Cardiac fibroblast (primary cell): Measurements from ENCODE around the gene SLC25A30.
"Not testable (repeated sequence)": the region's sequence is repeated elsewhere in the genome, so short reads cannot be mapped to it uniquely, and the experiment has no call there.

Experiments used
- DNase-seq, 2 donors: peaks; one replicate each; pipeline versions ENCODE4 v3.0.0 to v3.0.0-alpha.2; 2010; ENCODE audit warnings: low read depth in 2 of 2
- H3K4me3 ChIP-seq, 2 donors: replicated peaks in 1 of 2; 1 replicate in 1 of 2; 2 replicates in 1 of 2; pipeline ENCODE4 v1.5.1; 2011; ENCODE audit warnings: low read depth in 2 of 2, low read length in 2 of 2, mild to moderate bottlenecking in 2 of 2, moderate library complexity in 1 of 2
- TF ChIP-seq, protein P1 (sequence below): IDR thresholded peaks from one replicate; pipeline ENCODE4 v1.5.1; 2011; ENCODE audit warnings: low read depth, mild to moderate bottlenecking, low read length, inconsistent platforms

SLC25A30 gene

GRCh38 chr13:45433381-45433790, 15.2 kb upstream of the SLC25A30 start:
- DNase-seq, result no peak
- H3K4me3 ChIP-seq, result no peak overlapping the region
- TF ChIP-seq, protein P1, sequence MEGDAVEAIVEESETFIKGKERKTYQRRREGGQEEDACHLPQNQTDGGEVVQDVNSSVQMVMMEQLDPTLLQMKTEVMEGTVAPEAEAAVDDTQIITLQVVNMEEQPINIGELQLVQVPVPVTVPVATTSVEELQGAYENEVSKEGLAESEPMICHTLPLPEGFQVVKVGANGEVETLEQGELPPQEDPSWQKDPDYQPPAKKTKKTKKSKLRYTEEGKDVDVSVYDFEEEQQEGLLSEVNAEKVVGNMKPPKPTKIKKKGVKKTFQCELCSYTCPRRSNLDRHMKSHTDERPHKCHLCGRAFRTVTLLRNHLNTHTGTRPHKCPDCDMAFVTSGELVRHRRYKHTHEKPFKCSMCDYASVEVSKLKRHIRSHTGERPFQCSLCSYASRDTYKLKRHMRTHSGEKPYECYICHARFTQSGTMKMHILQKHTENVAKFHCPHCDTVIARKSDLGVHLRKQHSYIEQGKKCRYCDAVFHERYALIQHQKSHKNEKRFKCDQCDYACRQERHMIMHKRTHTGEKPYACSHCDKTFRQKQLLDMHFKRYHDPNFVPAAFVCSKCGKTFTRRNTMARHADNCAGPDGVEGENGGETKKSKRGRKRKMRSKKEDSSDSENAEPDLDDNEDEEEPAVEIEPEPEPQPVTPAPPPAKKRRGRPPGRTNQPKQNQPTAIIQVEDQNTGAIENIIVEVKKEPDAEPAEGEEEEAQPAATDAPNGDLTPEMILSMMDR, result no peak

GRCh38 chr13:45432737-45433380, 14.7 kb upstream of the SLC25A30 start:
- H3K4me3 ChIP-seq, result no peak overlapping the region
- no peak for DNase-seq
- TF ChIP-seq, protein P1, result no peak

DNA sequence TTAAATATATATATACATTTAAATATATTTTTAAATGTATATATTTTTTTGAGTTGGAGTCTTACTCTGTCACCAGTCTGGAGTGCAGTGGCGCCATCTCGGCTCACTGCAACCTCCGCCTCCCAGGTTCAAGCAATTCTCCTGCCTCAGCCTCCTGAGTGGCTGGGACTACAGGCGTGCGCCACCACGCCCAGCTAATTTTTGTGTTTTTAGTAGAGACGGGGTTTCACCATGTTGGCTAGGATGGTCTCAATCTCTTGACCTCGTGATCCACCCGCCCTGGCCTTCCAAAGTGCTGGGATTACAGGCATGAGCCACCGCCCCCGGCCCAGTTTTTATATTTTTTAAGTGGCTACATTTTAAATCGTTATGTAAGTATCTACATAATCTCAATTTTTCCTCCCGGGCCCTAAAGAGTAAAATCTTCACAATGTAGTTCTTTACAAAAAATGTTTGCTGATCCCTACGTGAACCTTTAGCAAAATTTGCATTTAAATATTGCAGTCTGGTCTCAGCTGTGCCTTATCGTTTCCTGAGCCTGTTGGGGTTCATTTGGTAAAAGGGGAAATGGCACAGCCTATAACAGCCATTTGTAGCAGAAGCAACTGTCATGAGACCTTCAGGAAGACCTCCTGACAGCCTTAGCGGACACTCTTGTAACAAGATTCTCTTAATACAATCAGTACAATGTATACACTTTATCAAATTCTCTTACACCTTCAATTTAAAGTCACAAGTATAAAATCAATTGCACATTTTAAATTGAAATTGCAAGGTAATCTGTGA, 8.1 kb upstream of the SLC25A30 start:
- DNase-seq, H3K4me3 ChIP-seq: not testable (repeated sequence)

- no peak for DNase-seq
- H3K4me3 ChIP-seq, result no peak overlapping the region
- TF ChIP-seq, protein P1, result no peak
Observed at GRCh38 chr13:45422731-45423292, 4.6 kb upstream of the SLC25A30 start.

DNA sequence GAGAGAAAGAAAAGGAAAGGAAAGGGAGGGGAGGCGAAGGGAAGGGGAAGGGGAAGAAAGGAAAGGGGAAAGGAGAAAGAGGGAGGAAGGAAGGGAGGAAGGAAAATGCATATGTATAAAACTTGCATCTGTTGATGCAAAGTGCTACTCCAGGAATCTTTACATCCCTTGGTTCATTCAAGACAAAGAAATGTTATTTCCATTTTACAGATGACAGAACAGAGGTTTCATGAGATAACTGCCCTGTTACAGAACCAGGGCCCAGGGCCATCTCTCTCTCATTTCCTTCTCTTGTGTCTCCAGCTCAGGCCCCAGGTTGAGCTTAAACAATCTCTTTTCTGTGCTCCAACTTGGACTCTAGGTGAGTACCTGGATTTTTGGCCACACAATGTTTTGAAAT, 1.8 kb upstream of the SLC25A30 start:
- TF ChIP-seq, protein P1, result no peak
- no peak for DNase-seq
- no peak overlapping the region for H3K4me3 ChIP-seq

DNA sequence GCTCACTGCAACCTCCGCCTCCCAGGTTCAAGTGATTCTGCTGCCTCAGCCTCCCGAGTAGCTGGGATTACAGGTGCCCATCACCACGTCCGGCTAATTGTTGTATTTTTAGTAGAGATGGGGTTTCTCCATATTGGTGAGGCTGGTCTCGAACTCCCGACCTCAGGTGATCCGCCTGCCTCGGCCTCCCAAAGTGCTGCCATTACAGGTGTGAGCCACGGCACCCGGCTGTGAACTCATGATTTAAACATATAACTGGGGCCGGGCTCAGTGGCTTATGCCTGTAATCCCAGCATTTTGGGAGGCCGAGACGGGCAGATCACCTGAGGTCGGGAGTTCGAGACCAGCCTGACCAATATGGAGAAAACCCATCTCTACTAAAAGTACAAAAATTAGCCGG, 1.2 kb upstream of the SLC25A30 start:
- H3K4me3 ChIP-seq, DNase-seq: not testable (repeated sequence)

DNA sequence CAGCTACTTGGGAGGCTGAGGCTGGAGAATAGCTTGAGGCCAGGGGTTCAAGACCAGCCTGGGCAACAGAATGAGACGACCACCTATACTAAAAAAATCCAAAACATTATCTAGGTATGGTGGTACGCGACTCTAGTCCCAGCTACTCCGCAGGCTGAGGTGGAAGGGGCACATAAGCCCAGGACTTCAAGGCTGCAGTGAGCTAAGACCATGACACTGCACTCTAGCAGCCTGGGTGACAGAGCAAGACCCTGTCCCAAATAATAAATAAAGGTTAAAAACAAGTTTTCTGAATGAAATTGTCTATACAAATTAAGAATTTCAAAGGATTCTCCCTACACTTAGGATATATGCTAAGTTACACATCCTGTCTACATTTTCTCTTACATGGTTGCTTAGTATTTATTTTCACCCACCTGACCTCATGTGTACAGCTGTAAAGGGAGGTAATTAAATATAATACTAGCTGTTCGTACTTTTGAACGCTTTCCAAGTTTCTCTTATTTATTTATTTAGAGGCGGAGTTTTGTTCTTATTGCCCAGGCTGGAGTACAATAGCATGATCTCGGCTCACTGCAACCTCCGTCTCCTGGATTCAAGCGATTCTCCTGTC, 1.6 kb downstream of the SLC25A30 start:
- peak overlapping the region; percentile 77 to 82 for H3K4me3 ChIP-seq
- no peak for DNase-seq
- TF ChIP-seq, protein P1, result no peak
